PC-9 (cell line): ENCODE measurements around the gene TSC22D2. TPM values are rescaled to one million over a fixed set of nuclear protein-coding genes. Genes with fewer than 3 reads are reported as not detected.

Experiments
- BruUV-seq: library from RNA; stranded (reverse); fragments of 400-500 nt; replicated peaks from 2 replicates; lab custom pipeline; 2021; lab: Mats Ljungman, UMichigan
- CTCF ChIA-PET: fragments of 300-600 bp; sonication (Branson Sonifier 250); formaldehyde crosslinking; loops from one replicate; lab custom pipeline; 2022; ENCODE audit warnings: antibody characterized with exemption; lab: Charles Lee
- POLR2A ChIA-PET: fragments of 300-600 bp; sonication (Branson Sonifier 250); formaldehyde crosslinking; loops from one replicate; lab custom pipeline; 2022; ENCODE audit warnings: antibody characterized with exemption; ENCODE audit not compliant: unreplicated experiment; lab: Charles Lee
- DNase-seq, 2 experiments: peaks; one replicate each; pipeline versions ENCODE4 v3.0.0 to v3.0.0-alpha.2; 2015 to 2022; ENCODE audit warnings: mixed read lengths in 1 of 2
- H2AFZ ChIP-seq: fragments of 200-600 bp; sonication (generic); 2 replicates; pipeline ENCODE4 v1.8.1; 2017; ENCODE audit warnings: antibody characterized with exemption
- H3F3A ChIP-seq: fragments of 200-600 bp; sonication (generic); 2 replicates; pipeline ENCODE4 v1.8.1; 2017; ENCODE audit warnings: antibody characterized with exemption, mild to moderate bottlenecking, low read depth; ENCODE audit not compliant: insufficient read depth
- H3K27ac ChIP-seq: fragments of 200-600 bp; sonication (generic); 2 replicates; pipeline ENCODE4 v1.6.1; 2016; ENCODE audit warnings: mixed run types
- H3K27me3 ChIP-seq: fragments of 200-600 bp; sonication (generic); 2 replicates; pipeline ENCODE4 v1.6.1; 2016; ENCODE audit warnings: low read depth, mixed run types; ENCODE audit not compliant: insufficient read depth
- H3K36me3 ChIP-seq: fragments of 200-600 bp; sonication (generic); 2 replicates; pipeline ENCODE4 v1.6.1; 2016; ENCODE audit warnings: low read depth, mixed run types
- H3K4me1 ChIP-seq: fragments of 200-600 bp; sonication (generic); replicated peaks from 2 replicates; pipeline ENCODE4 v1.6.1; 2016; ENCODE audit warnings: mixed run types; ENCODE audit not compliant: insufficient read depth
- H3K4me2 ChIP-seq: fragments of 200-600 bp; sonication (generic); 2 replicates; pipeline ENCODE4 v1.6.1; 2017; ENCODE audit warnings: mixed run types
- H3K4me3 ChIP-seq: fragments of 200-600 bp; sonication (generic); 2 replicates; pipeline ENCODE4 v1.6.1; 2016; ENCODE audit warnings: mixed run types
- H3K79me2 ChIP-seq: fragments of 200-600 bp; sonication (generic); 2 replicates; pipeline ENCODE4 v1.6.1; 2017; ENCODE audit warnings: low read depth, mixed run types
- H3K9me2 ChIP-seq: fragments of 200-600 bp; sonication (generic); 2 replicates; pipeline ENCODE4 v1.8.1; 2017; ENCODE audit warnings: mild to moderate bottlenecking; ENCODE audit not compliant: insufficient read depth
- H3K9me3 ChIP-seq: fragments of 200-600 bp; sonication (generic); 2 replicates; pipeline ENCODE4 v1.8.1; 2016; ENCODE audit warnings: low read depth; ENCODE audit not compliant: insufficient read depth
- H4K20me1 ChIP-seq: fragments of 200-600 bp; sonication (generic); 2 replicates; pipeline ENCODE4 v1.8.1; 2017; ENCODE audit not compliant: insufficient read depth
- CTCF ChIP-seq: fragments of 200-600 bp; sonication (generic); conservative IDR thresholded peaks from 2 replicates; pipeline ENCODE4 v1.6.1; 2017; ENCODE audit warnings: mixed run types, antibody characterized with exemption, mild to moderate bottlenecking, moderate library complexity
- EZH2 ChIP-seq: fragments of 200-600 bp; sonication (generic); IDR thresholded peaks from 2 replicates; pipeline ENCODE4 v1.8.0; 2017; ENCODE audit warnings: antibody characterized with exemption, low read depth
- intact Hi-C: fragments of 100-400 bp; cut with micrococcal nuclease; formaldehyde crosslinking; loops from one replicate; pipeline ENCODE4 v1.10.0; 2022; ENCODE audit not compliant: unreplicated experiment
- total RNA-seq: library from RNA; stranded (reverse); gene quantifications from 2 replicates; pipeline ENCODE4 v1.2.3, GENCODE V29; 2021

TSC22D2 gene
- total RNA-seq, 1 experiment from 2014 or later: 32.0 TPM

GRCh38 chr3:150402217-150402616 is 5.9 kb upstream of the TSC22D2 start:
- Histone ChIP-seq H2AFZ (no peak overlapping the region), H3K9me3 (no peaks in the 10 kb centered on the region), H3F3A (peaks cover 7% of the 10 kb centered on the region), H3K9me2 (no peaks in the 10 kb centered on the region; the same call in 1 of the 2 replicates), H3K79me2 (peaks cover 13% of the 10 kb centered on the region), H3K4me2 (no peak overlapping the region), H3K27ac (no peak overlapping the region), H3K27me3 (no peaks in the 10 kb centered on the region), H3K4me3 (no peak overlapping the region), H3K36me3 (no peaks in the 10 kb centered on the region), H3K4me1 (peaks cover 17% of the 10 kb centered on the region), H4K20me1 (no peaks in the 10 kb centered on the region)
- ChIA-PET POLR2A (no interaction called here), CTCF (no interaction called here)
- TF ChIP-seq CTCF (no peak), EZH2 (no peak)
- intact Hi-C loops: no loop called here
- no TSS peak for BruUV-seq
- DNase-seq: no peak

GRCh38 chr3:150404023-150404422 is 4.1 kb upstream of the TSC22D2 start:
- no peaks in the 10 kb centered on the region for H4K20me1 ChIP-seq
- no peak for TF ChIP-seq EZH2
- no peak for TF ChIP-seq CTCF
- H3K9me2 ChIP-seq: no peaks in the 10 kb centered on the region; the same call in 1 of the 2 replicates
- no peaks in the 10 kb centered on the region for H3K9me3 ChIP-seq
- DNase-seq: no peak
- no peak overlapping the region for H2AFZ ChIP-seq
- no TSS peak for BruUV-seq
- POLR2A ChIA-PET: no interaction called here
- no peaks in the 10 kb centered on the region for H3K36me3 ChIP-seq
- H3K27me3 ChIP-seq: no peaks in the 10 kb centered on the region
- peaks cover 20% of the 10 kb centered on the region for H3F3A ChIP-seq
- H3K27ac ChIP-seq: no peak overlapping the region
- no peak overlapping the region for H3K4me2 ChIP-seq
- no peak overlapping the region for H3K4me3 ChIP-seq
- intact Hi-C loops: no loop called here
- peaks cover 17% of the 10 kb centered on the region for H3K4me1 ChIP-seq
- CTCF ChIA-PET: no interaction called here
- H3K79me2 ChIP-seq: peaks cover 14% of the 10 kb centered on the region

- DNase-seq: peak in 1 of 2 experiments; percentile 64
- Histone ChIP-seq H3K36me3 (peaks cover 7% of the 10 kb centered on the region; the same call in 1 of the 2 replicates), H3K27me3 (no peaks in the 10 kb centered on the region), H2AFZ (peak overlapping the region; percentile 87), H4K20me1 (peaks cover 30% of the 10 kb centered on the region), H3K9me2 (no peaks in the 10 kb centered on the region; the same call in 1 of the 2 replicates), H3K4me2 (peak overlapping the region; percentile 81), H3F3A (peaks cover 30% of the 10 kb centered on the region), H3K4me1 (peaks cover 17% of the 10 kb centered on the region), H3K27ac (peak overlapping the region; percentile 97), H3K4me3 (peak overlapping the region; percentile 69), H3K79me2 (peaks cover 46% of the 10 kb centered on the region), H3K9me3 (no peaks in the 10 kb centered on the region)
- intact Hi-C loops: loop anchor here (5.0 kb wide), 1 partner anchor 140 kb away; the partner anchor contains the start of genes EIF2A and SERP1
- CTCF ChIA-PET: interaction anchor here (0.6 to 1.3 kb wide), 4 partner anchors 20 to 171 kb away, joined by 3 to 4 read pairs (median 3); no protein-coding TSS in a partner anchor
- TSS peak; percentile 75 for BruUV-seq
- TF ChIP-seq EZH2 (no peak), CTCF (no peak)
- POLR2A ChIA-PET: interaction anchor here (0.5 to 0.7 kb wide), 7 partner anchors 14 to 312 kb away, joined by 3 to 17 read pairs (median 5); no protein-coding TSS in a partner anchor
Observed at GRCh38 chr3:150407051-150407807, 869 bp upstream of the TSC22D2 start.
